Stimulated activated CD8-positive, alpha-beta memory T cell treated with anti-CD3 and anti-CD28 coated beads, Interleukin-7, amount 100 ng/mL, for 4 hours (primary cell): ENCODE data around the gene HERC2.
"Not testable (repeated sequence)": the region's sequence is repeated elsewhere in the genome, so short reads cannot be mapped to it uniquely, and the experiment has no call there.

Source experiments
- DNase-seq, 2 donors: peaks; one replicate each; pipeline ENCODE4 v3.0.0-alpha.2; 2020; ENCODE audit warnings: low read depth in 2 of 2

Gene HERC2

DNA sequence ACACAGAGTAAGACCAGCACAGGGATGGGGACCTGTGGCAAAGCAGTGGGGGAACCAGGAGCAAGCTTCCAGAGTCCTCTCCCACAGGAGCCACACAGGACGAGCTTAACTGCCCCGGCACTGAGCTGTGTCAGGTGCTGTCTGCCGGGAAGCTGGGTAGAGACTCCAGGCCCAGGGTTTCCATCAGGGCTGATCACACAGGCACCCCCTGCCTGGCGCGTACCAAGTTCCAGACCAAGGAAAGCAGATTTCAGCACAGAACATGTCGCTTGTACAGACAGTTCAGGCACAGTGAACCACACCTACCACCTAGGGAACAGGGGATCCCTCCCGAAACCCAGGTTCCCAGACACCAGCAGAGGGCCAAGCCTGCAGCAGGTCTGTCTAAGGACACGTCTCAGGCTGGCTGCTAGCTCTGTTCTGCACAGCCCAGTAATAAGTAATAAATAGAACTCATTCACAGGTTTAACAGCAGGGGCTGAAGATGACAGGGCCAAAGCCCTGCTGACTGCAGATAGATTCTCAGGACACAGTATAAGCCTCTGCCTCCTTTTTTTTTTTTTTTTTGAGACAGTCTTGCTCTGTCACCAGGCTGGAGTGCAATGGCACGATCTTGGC lies 192.6 kb downstream of the HERC2 start:
- DNase-seq: no peak

DNA sequence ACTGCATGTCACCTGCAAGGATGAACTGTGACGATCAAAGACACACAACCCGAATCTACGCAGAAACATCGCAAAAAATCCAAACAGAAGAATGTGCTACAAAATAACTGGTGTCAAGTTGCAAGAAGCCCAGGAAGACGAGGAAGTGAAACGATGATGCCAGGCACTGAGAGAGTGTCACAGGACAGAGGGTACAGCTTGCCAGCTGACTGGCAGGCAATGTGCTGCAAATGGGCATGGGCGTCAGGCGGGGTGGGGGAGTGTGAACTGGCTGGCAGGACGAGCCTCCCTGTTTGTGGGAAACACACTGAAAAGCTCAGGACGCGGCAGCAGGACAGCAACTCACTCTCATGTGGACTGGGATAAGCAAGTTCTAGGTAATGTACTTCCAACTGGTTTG lies 193.9 kb downstream of the HERC2 start:
- DNase-seq: no peak

DNA sequence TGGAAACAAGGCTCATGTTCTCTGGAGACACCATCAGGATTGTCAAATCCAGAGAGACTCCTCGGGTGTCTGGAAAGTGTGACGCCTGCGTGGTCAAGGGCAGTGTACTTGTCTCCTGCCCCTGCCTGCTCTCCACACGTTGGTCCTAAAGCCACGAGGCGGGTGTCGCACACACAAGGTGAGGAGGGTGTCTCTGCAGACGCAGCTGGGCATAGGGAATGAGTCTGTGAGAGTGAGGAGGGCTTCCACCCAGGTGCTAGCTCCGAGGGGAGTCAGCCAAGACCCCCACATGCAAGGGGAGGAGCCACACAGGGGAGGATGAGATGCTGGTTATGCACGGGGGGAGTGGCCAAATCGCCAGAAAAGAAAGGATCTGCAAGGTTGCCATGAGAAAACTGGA lies 194.9 kb downstream of the HERC2 start:
- DNase-seq: no peak

GRCh38 chr15:28125673-28126651 lies 196.0 kb downstream of the HERC2 start:
- no peak for DNase-seq

DNA sequence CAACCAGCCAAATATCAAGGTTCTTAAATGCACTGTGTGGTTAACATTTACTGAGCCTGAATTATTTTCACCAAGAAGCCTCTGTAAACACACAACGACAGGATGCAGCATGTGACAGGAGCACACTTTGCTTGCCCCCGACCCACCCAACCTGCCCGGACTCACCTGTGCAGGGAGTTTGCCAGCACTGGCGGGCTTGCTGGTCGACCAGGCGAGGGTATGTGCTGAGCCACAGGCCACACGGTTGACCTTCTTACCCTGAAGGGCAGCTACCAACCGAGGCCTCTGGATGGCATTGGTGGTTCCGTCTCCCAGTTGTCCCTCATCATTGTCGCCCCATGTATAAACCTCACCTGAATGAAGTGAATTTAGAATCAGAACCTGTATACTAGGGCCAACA lies 197.1 kb downstream of the HERC2 start:
- DNase-seq: no peak

DNA sequence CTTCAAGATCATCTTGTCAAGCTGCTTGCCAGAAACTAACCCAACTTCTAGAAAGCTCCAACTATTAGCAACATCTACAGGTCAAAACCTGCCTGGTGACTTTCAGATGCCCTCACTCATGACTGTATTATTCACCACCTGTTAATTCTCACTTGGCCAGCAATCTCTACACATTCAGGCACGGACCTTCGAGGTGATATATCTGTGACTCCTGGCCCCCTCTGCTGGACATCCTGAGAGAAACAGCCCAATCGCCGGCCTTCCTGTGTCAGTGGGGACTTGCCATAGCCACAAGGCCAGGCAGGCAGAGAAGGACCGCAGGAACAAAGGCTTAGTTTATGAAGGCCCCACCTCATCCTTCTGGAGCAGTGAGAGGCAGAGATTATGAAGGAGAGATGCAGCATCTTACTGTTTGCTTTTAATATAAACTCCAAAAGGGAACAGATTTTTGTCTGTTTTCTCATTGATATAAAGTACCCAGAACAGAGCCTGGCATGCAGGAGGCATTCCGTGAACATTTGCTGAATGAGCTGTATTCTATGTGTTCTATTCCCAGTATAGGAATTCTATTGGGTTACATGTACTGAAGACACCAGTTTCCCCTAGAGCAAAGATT lies 198.5 kb downstream of the HERC2 start:
- DNase-seq: peak in 1 of 2 donors; percentile 38

DNA sequence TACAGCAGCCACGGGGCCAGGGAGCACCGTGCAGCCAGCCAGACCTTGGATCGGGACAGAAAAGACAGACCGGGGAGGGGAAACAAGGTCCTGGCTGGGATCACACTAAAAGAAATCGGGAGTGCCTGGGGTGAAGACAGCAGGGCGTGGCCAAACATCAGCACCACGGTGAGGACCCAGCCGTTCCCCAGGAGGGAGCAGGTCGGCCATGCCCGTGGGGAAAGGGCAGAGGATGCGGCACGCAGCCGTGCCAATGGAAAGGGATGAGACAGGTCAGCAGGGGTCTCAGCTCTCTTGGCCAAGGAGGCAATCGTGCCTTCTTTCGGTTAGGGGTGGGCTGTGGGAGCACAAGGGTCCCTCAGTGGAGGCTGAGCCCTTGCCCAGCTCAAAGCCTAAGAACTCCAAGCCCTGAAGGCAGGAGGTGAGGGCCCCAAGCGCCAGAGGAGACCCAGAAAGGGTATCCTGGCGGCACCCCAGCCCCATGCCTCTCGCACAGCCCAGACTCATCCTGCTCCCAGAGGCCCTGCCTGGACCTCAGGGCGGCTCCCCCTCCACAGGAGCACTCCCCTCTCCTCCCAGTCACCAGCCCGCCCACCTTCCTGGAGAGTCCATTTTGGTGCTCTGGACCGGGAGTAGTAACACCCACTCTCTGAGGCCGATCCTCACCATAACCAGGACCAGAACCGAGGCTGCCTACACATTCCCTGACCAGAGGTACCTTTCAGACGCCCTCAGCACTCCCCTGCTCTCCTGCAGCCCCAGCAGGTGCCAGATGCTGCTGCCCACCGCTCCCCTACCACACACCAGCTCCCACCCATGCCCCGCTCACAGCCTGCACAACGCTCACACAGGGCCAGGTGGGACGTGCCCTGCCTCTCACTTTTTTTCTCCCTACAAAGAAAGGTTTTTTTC lies 199.7 kb downstream of the HERC2 start:
- no peak for DNase-seq

GRCh38 chr15:28121577-28121976 lies 200.4 kb downstream of the HERC2 start:
- not testable (repeated sequence) for DNase-seq

DNA sequence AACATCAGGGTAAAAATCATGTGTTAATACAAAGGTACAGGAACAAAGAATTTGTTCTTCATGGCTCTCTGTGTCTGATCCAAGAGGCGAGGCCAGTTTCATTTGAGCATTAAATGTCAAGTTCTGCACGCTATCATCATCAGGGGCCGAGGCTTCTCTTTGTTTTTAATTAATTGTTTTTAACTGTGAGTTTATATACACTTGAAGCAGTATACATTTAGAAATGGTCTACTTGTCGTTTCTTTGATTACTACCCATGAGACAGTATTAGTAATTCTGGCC lies 201.7 kb downstream of the HERC2 start:
- no peak for DNase-seq

DNA sequence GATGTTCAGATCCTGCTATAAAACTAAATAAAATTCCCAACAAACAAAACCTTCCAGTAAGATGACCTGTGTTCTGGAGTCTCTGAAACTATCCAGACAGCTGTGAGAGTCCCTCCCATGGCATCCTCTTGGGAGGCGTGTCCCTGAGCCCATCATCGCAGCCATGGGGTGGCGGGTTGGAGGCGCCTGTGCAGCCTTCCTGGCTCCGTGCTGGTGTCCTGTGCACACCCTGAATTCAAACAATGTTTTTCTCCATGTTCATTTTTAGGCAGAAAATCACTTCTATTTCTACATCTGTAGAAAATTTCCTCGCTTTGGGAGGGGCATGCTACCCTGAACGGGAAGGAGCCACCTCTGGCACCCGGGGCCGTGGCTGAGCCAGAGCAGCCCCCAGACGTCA lies 203.4 kb downstream of the HERC2 start:
- no peak for DNase-seq

GRCh38 chr15:28118083-28118482 lies 203.9 kb downstream of the HERC2 start:
- DNase-seq: no peak

- no peak for DNase-seq
Observed at GRCh38 chr15:28117432-28117990, 204.5 kb downstream of the HERC2 start.

- DNase-seq: no peak
Observed at GRCh38 chr15:28116521-28117431, 205.2 kb downstream of the HERC2 start.

GRCh38 chr15:28115871-28116270 lies 206.1 kb downstream of the HERC2 start:
- no peak for DNase-seq

- no peak for DNase-seq
Observed at GRCh38 chr15:28114721-28115622, 207.0 kb downstream of the HERC2 start.

GRCh38 chr15:28114114-28114455 lies 207.9 kb downstream of the HERC2 start:
- DNase-seq: no peak

DNA sequence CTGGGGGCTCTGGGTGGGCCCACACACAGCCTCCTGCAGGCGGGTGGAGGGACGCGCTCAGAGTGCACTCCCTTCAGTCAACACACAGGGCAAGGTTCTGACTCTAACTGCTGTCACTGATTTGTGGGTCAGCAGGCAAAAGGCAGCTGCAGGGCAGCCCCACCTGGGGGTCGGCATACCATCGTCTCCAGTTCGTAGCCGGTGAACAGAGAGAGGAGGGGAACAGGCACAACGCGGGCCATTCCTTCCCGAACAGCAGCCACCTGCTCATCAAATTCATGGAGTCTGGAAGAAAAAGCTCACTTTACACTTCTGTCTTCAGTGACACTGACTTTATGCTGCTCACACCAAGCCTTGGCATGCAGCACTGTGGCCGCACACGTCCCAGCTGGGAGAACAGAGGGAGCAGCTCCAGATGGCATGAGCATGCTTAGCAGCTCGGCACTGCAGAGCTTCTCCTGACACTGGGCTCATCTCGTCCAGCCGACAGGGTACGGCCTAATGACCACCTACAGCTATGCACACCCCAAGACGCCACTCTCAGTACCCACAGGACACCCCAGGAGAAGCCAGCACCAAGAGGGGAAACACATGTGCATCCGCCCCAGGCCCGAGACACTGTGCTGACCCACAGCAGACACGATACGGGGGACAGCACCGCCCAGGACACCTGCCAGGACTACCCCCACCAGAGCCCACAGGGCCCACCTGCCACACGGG lies 208.4 kb downstream of the HERC2 start:
- no peak for DNase-seq

- DNase-seq: no peak
Observed at GRCh38 chr15:28112962-28113361, 209.0 kb downstream of the HERC2 start.
